IMR-90 (cell line): ENCODE measurements around the gene NAMPT. TPM values are rescaled to one million over a fixed set of nuclear protein-coding genes. Genes with fewer than 3 reads are reported as not detected.

Source experiments
- ATAC-seq: fragments of 200-7000 bp; cut with Tn5 transposase; 2 replicates; pipeline ENCODE4 v1.9.1; 2020; ENCODE audit warnings: low read depth, mild to moderate bottlenecking, moderate library complexity
- BruUV-seq: library from RNA; stranded (reverse); fragments of 400-500 nt; replicated peaks from 2 replicates; lab custom pipeline; 2021; lab: Mats Ljungman, UMichigan
- CTCF ChIA-PET: fragments of 300-600 bp; formaldehyde crosslinking; extraction: SDS; loops from one replicate; lab custom pipeline; 2021; ENCODE audit warnings: antibody characterized with exemption; lab: Yijun Ruan, JAX
- POLR2A ChIA-PET: fragments of 300-600 bp; sonication (Branson Sonifier 250); formaldehyde crosslinking; loops from one replicate; lab custom pipeline; 2022; ENCODE audit warnings: antibody characterized with exemption; ENCODE audit not compliant: unreplicated experiment; lab: Charles Lee
- DNase-seq: peaks from one replicate; pipeline ENCODE4 v3.0.0; 2013
- H2AFZ ChIP-seq: replicated peaks from 2 replicates; pipeline ENCODE3; 2013; ENCODE audit warnings: low read length, mild to moderate bottlenecking; ENCODE audit not compliant: poor library complexity
- H2AK5ac ChIP-seq: 2 replicates; pipeline ENCODE4 v1.6.1; 2013; ENCODE audit warnings: low read depth, low read length, inconsistent platforms
- H2AK9ac ChIP-seq: replicated peaks from 2 replicates; pipeline ENCODE3; 2013; ENCODE audit warnings: mild to moderate bottlenecking, low read depth, low read length, moderate library complexity; ENCODE audit not compliant: poor library complexity
- H2BK120ac ChIP-seq: 2 replicates; pipeline ENCODE4 v1.6.1; 2013; ENCODE audit warnings: low read depth, low read length, inconsistent platforms
- H2BK15ac ChIP-seq: 3 replicates; pipeline ENCODE4 v1.6.1; 2013; ENCODE audit warnings: low read depth, low read length, inconsistent platforms
- H2BK20ac ChIP-seq: 2 replicates; pipeline ENCODE4 v1.6.1; 2013; ENCODE audit warnings: low read depth, mild to moderate bottlenecking, inconsistent platforms, low read length, moderate library complexity
- H2BK5ac ChIP-seq: 2 replicates; pipeline ENCODE4 v1.6.1; 2013; ENCODE audit warnings: mild to moderate bottlenecking, low read depth, low read length, inconsistent platforms; ENCODE audit not compliant: poor library complexity, severe bottlenecking
- H3K14ac ChIP-seq: replicated peaks from 2 replicates; pipeline ENCODE4 v1.6.1; 2013; ENCODE audit warnings: low read depth, low read length, inconsistent platforms
- H3K18ac ChIP-seq: 2 replicates; pipeline ENCODE4 v1.6.1; 2013; ENCODE audit warnings: low read depth, low read length, control low read depth
- H3K23ac ChIP-seq: 2 replicates; pipeline ENCODE4 v1.6.1; 2013; ENCODE audit warnings: low read depth, low read length, inconsistent platforms
- H3K27ac ChIP-seq: 2 replicates; pipeline ENCODE4 v1.5.1; 2013; ENCODE audit warnings: mild to moderate bottlenecking, control low read depth, low read length; ENCODE audit not compliant: insufficient read depth
- H3K27me3 ChIP-seq: 2 replicates; pipeline ENCODE4 v1.6.1; 2013; ENCODE audit warnings: low read length; ENCODE audit not compliant: control insufficient read depth, insufficient read depth
- H3K36me3 ChIP-seq: 2 replicates; pipeline ENCODE4 v1.6.1; 2013; ENCODE audit warnings: low read length, mixed read lengths; ENCODE audit not compliant: control insufficient read depth, insufficient read depth
- H3K4ac ChIP-seq: 2 replicates; pipeline ENCODE4 v1.6.1; 2013; ENCODE audit warnings: low read depth, low read length, inconsistent platforms
- H3K4me1 ChIP-seq: 2 replicates; pipeline ENCODE4 v1.6.1; 2013; ENCODE audit warnings: low read length, mixed read lengths; ENCODE audit not compliant: control insufficient read depth, insufficient read depth
- H3K4me2 ChIP-seq: 2 replicates; pipeline ENCODE4 v1.6.1; 2013; ENCODE audit warnings: low read depth, mild to moderate bottlenecking, control low read depth, low read length, moderate library complexity
- H3K4me3 ChIP-seq: 2 replicates; pipeline ENCODE4 v1.5.1; 2013; ENCODE audit warnings: low read depth, mild to moderate bottlenecking, control low read depth, low read length, moderate library complexity; ENCODE audit not compliant: insufficient read depth
- H3K56ac ChIP-seq: 2 replicates; pipeline ENCODE4 v1.6.1; 2013; ENCODE audit warnings: low read length, inconsistent platforms; ENCODE audit not compliant: insufficient read depth; ENCODE audit errors: extremely low read depth
- H3K79me1 ChIP-seq, 2 experiments: 2 replicates each; pipeline ENCODE4 v1.6.1; 2013; ENCODE audit warnings: low read length in 2 of 2, inconsistent platforms in 1 of 2, low read depth in 1 of 2
- H3K9ac ChIP-seq: 2 replicates; pipeline ENCODE4 v1.6.1; 2013; ENCODE audit warnings: low read depth, low read length, control low read depth
- H3K9me1 ChIP-seq: 2 replicates; pipeline ENCODE4 v1.6.1; 2013; ENCODE audit warnings: low read length, inconsistent platforms; ENCODE audit not compliant: insufficient read depth
- H3K9me3 ChIP-seq: 2 replicates; pipeline ENCODE4 v1.6.1; 2013; ENCODE audit warnings: low read length; ENCODE audit not compliant: control insufficient read depth, insufficient read depth
- H4K20me1 ChIP-seq: 2 replicates; pipeline ENCODE4 v1.6.1; 2013; ENCODE audit warnings: low read length, inconsistent platforms; ENCODE audit not compliant: insufficient read depth
- H4K5ac ChIP-seq: 2 replicates; pipeline ENCODE4 v1.6.1; 2013; ENCODE audit warnings: mild to moderate bottlenecking, low read depth, low read length, control low read depth
- H4K8ac ChIP-seq, 2 experiments: 2 replicates each; pipeline ENCODE4 v1.6.1; 2013; ENCODE audit warnings: low read depth in 2 of 2, low read length in 2 of 2, control low read depth in 1 of 2, inconsistent platforms in 1 of 2
- H4K91ac ChIP-seq: 2 replicates; pipeline ENCODE4 v1.6.1; 2013; ENCODE audit warnings: low read depth, low read length, inconsistent platforms; ENCODE audit not compliant: insufficient read depth
- FOS ChIP-seq: fragments of 150-350 bp; IDR thresholded peaks from 2 replicates; pipeline ENCODE4 v1.6.1; 2016; ENCODE audit warnings: low read depth, low read length
- WGBS, 2 experiments: methylation state at CpG; one replicate each; pipeline versions ENCODE4 v1.1.5 to v1.1.7; 2013; ENCODE audit warnings: missing lambda C conversion rate in 2 of 2; ENCODE audit not compliant: insufficient read length in 1 of 2; ENCODE audit errors: extremely low coverage in 2 of 2; 5-methylcytosine and 5-hydroxymethylcytosine counted together
- dilution Hi-C: fragments of 300-500 bp; cut with HindIII; formaldehyde crosslinking; loops from one replicate; pipeline ENCODE4 v1.14.3; 2018; ENCODE audit warnings: low sequenced_read_pairs; ENCODE audit not compliant: unreplicated experiment
- in situ Hi-C: fragments of 300-500 bp; cut with MboI; formaldehyde crosslinking; loops from 3 replicates; pipeline ENCODE4 v1.14.3; 2019; ENCODE audit warnings: low sequenced_read_pairs, inconsistent platforms, mixed read lengths
- intact Hi-C: fragments of 100-400 bp; cut with micrococcal nuclease; formaldehyde crosslinking; loops from 2 replicates; pipeline ENCODE4 v1.10.0; 2022
- polyA plus RNA-seq, 3 experiments: library from polyadenylated mRNA; depleted of rRNA; stranded (reverse); fragments of >200 nt; gene quantifications; 2 replicates each; pipeline ENCODE4 v1.2.3, GENCODE V29; 2012; ENCODE audit warnings: low replicate concordance in 1 of 3
- total RNA-seq: library from RNA; depleted of rRNA; stranded (reverse); fragments of >200 nt; gene quantifications from 2 replicates; pipeline ENCODE4 v1.2.3, GENCODE V29; 2012

Gene NAMPT
- total and polyA plus RNA-seq, 2 of the 4 experiments (the other 2 are of a cell fraction), result 13.3 to 31.7 TPM

DNA sequence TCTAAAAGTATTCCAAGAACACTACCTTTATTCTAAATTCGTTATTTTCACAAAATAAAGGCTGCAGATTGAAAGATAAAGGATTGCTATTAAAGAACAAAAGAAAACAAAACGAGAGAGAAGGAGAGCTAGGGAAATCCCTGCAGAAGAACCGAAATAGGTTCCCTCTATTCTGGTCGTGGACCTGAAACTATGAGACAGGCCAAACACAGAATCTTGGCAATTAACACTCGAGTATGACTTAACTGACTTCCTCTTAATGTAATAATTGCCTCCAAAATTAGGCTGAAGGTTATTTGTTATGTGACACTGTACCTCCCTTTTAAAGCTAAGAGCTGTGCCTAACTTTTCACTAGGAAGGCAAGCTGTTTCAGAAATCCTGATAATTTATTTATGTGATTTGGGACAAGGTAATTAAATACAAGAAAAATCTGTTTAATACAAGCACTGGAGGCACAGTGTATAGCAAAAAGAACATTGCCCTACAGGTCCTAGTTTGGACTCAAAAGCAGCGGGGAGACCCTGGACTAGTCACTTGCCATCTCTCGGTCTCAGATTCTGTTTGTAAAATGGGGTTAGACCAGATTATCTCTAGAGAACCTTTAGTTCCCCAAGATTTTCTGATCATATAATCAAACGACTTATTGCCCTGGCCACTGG lies 11.6 kb downstream of the NAMPT start:
- peaks cover 1% of the 10 kb centered on the region; the same call in 1 of the 2 replicates for H3K4me1 ChIP-seq

More for the DNA sequence above, 11.6 kb downstream of the NAMPT start:
- Histone ChIP-seq H2BK20ac (no peak overlapping the region), H4K8ac (no peak overlapping the region), H3K56ac (no peak overlapping the region), H2AK9ac (no peak overlapping the region), H3K4me3 (no peak overlapping the region), H3K9me1 (peaks cover 3% of the 10 kb centered on the region), H2BK5ac (no peak overlapping the region), H3K14ac (no peak overlapping the region), H2BK120ac (no peak overlapping the region), H4K5ac (no peak overlapping the region), H3K9me3 (no peaks in the 10 kb centered on the region), H3K4ac (no peak overlapping the region), H2AK5ac (no peak overlapping the region), H3K79me1 (peaks cover 11 to 26% of the 10 kb centered on the region in 2 experiments), H3K18ac (no peak overlapping the region), H2BK15ac (no peak overlapping the region), H3K27me3 (no peaks in the 10 kb centered on the region), H4K20me1 (peaks cover 12% of the 10 kb centered on the region), H3K23ac (no peak overlapping the region), H3K4me2 (no peak overlapping the region), H2AFZ (no peak overlapping the region), H3K27ac (no peak overlapping the region), H4K91ac (no peak overlapping the region), H3K9ac (no peak overlapping the region), H3K36me3 (peaks cover 28% of the 10 kb centered on the region)
- ATAC-seq, result no peak
- in situ Hi-C loops (loop anchor here (10.0 kb wide), 1 partner anchor 192 kb away; no protein-coding TSS in a partner anchor), intact Hi-C loops (no loop called here), dilution Hi-C loops (no loop called here)
- ChIA-PET POLR2A (no interaction called here), CTCF (no interaction called here)
- WGBS, 2 experiments, result no CpG with 5 or more reads among the region's 8 CpGs
- TF ChIP-seq FOS, result no peak
- no TSS peak for BruUV-seq
- DNase-seq, result no peak
